Hematopoietic multipotent progenitor cell treated with erythropoietin and hydrocortisone succinate and interleukin-3 and kit ligand, for 8 days (in vitro differentiated cells): Measurements from ENCODE around the gene NDUFC1.
"Not testable (repeated sequence)": the region's sequence is repeated elsewhere in the genome, so short reads cannot be mapped to it uniquely, and the experiment has no call there.

Experiments
- DNase-seq: peaks from one replicate; pipeline ENCODE4 v3.0.0-alpha.2; 2015

NDUFC1 gene

DNA sequence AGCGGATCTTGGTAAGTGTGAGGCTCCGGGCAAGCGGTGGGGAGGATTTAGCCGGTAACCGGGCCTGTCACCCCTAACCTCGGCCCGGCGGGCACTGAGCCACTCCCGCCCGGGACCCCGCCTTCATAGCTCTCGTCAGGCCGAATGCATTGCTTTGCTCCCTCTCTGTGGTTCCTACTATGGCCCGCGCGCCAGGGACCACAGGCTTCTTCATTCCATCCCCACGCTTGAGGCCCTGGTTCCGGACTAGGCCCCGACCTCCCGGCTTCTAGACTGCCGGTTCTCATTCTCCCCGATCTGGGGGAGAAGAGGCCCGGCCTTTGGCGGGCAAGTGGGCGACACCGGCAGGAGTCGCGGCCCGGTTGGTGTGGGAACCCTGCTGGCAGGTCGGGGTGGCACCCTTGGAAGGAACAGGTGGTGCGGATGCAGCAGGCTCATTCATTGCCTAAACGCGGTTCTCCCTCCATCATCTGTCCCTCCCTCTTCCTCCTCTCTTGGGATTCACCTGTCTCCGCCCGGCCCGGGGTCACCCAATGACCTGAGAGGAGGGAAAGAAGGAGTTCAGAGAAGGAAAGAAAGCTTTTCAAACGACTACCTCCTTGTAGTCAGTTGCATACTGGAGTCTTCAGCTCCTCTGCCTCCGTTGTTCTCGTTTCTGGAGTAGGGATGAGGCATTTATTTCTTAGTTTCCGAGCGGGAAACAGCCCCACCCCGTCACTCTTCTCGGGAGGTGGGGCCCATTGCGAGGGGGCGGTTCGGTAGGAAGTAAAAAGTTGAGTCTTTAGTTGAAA is at the start of gene NDUFC1:
Gene NDUFC1 (minus strand): TSS at position 657 of the 791 bp plus-strand sequence. CDS start 6,679 bp downstream, outside the sequence.
- peak; percentile 65 for DNase-seq

DNA sequence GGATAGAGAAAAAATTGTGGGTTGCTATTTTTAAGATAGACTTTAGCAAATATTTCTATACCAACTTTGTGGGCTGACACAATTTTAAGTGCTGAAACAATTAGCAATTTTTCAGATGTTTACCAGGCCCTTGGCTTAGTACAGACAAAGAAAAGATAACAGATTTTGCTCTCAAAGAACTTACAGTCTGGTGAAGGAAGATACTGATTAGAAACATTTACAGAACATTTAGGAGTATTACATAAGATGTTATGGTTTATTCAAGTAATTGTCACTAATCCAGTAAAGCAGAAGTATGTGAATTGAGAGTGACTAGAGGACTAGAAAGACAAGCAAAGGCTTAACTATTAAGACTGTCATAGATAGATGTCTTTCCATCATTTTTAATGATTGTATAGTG is 35.3 kb upstream of the NDUFC1 start:
- peak; percentile 70 for DNase-seq

DNA sequence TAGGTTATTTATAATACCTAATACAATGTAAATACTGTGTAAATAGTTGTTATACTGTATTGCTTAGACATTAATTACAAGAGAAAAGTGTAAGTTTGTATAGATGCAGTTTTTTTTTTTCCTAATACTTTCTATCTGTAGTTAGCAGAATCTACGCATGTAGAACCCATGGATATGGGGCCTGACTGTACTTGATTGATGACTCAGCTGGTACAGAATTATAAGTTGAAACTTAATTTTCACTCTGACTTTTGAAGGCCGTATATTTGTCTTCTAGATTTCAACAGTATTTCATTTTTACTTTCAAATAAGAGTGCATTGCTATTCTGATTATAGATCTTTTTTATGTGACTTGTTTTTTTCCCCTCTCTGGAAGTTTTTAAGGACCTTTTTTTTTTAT is 30.8 kb upstream of the NDUFC1 start:
- DNase-seq, result no peak

DNA sequence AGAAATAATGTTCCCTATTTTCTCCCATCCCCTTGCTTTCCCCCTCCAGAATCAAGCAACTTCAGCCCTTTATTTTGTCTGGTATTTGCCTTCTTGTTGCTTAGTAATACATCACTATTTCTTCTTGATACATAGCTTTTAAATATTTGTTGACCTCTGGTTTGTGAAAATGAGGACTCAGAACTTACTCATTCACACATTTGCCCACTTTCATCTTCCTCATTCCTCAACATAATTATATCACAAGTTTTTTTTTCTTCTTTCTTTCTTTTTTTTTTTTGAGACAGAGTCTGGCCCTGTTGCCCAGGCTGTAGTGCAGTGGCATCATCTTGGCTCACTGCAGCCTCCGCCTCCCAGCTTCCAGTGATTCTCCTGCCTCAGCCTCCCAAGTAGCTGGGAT is 28.9 kb upstream of the NDUFC1 start:
- no peak for DNase-seq

- DNase-seq, result no peak
Measured at GRCh38 chr4:139330283-139330682, 28.0 kb upstream of the NDUFC1 start.

DNA sequence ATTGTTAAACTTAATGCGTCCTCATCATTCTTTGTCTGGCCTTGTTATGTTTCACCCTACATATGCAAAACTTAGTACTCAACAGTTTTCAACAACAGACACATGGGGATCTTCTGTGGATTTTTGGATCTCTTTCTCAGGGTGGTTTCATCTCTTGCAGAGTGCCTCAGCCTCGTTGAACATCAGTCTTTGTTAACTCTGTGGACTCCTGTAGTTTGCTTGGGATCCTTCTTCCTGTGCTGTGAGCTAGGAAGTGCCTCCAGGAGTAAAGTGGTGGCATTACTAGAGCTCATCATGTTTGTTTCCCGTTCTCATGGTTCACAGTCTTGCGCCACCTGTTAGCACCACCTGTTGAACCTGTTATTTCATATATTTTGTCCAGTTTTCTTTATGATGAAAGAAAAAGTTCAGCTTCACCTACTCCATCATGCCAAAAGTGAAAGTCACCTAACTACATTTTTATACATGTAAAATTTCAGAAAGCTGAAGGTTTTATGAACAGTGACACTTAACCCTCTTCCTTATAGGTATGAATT is 27.5 kb upstream of the NDUFC1 start:
- no peak for DNase-seq

- DNase-seq, result no peak
Measured at GRCh38 chr4:139324620-139325019, 22.3 kb upstream of the NDUFC1 start.

GRCh38 chr4:139322541-139322940 is 20.3 kb upstream of the NDUFC1 start:
- DNase-seq, result not testable (repeated sequence)

DNA sequence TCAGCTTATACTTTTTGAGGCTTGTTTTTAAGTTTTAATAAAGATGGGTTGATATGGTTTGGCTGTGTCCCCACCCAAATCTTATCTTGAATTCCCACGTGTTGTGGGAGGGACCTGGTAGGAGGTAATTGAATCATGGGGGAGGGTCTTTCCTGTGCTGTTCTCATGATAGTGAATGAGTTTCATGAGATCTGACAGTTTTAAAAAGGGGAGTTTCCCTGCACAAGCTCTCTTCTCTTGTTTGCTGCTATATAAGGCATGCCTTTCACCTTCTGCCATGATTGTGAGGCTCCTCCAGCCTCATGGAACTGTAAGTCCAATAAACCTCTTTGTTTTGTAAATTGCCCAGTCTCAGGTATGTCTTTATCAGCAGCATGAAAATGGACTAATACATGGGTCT is 19.8 kb upstream of the NDUFC1 start:
- peak; percentile 49 for DNase-seq

GRCh38 chr4:139319571-139319970 is 17.3 kb upstream of the NDUFC1 start:
- no peak for DNase-seq

GRCh38 chr4:139317635-139318034 is 15.4 kb upstream of the NDUFC1 start:
- no peak for DNase-seq

DNA sequence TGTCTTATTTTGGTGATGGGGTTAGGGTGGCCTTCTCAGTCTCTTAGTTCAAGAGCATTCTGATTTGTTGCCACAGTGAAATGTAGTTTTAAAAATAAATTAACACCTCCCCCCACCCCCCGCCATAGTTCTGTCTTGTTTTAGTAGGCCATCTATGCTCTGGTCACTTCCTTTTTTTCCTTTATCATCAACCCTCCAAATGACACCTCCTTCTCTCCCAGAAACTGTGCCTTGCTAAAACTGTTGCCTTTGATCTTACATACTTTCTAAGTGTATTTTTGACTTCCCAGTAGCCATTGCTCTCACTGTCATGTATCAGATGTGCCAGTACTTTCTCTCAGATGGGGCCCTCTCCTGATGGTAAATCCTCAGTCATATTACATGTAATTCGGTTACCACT is 14.5 kb upstream of the NDUFC1 start:
- DNase-seq, result no peak

GRCh38 chr4:139315221-139315675 is 13.0 kb upstream of the NDUFC1 start:
- DNase-seq, result no peak

DNA sequence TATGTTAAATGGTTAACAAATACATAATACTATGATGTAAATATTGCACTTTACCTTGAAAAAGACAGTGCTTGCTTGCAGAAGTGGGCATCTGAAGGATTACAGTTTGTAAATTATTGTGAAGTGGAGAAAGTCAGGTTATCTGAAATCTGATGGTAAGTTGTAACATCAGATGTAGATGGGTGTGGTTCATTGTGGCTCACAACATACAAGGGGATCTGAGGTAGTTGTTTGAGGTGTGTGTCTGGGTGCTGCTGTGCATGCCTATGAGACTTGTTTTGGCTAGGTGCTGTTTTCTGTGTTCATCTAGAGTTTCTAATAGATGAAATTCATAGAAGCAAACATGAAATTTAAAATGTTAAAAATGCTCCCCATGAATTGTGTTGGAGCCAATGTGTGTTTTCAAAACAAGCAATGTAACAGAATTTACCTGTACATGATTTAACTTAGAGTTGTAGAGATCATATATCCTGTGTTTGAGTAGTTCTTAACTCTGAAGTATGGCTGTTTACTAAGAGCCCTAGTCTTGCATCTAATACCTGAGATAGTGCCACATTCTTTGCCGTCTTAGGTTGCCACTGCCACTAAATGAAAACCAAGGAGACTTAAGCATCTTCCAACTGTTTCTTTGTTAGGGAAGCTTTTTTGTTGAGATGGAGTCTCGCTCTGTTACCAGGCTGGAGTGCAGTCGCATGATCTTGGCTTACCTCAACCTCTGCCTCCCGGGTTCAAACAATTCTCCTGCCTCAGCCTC is 11.9 kb upstream of the NDUFC1 start:
- no peak for DNase-seq

DNA sequence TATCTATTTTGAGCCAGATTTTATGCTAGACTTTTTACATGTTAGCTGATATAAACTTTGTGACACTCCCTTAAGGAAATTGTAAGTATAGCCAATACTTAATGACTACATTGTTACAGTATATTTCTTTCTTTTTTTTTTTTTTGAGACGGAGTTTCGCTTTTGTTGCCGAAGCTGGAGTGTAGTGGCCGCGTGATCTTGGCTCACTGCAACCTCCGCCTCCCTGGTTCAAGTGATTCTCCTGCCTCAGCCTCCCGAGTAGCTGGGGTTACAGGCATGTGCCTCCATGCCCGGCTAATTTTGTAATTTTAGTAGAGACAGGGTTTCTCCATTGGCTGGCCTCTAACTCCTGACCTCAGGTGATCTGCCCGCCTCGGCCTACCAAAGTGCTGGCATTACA is 11.1 kb upstream of the NDUFC1 start:
- not testable (repeated sequence) for DNase-seq

GRCh38 chr4:139312552-139313332 is 10.5 kb upstream of the NDUFC1 start:
- no peak for DNase-seq

DNA sequence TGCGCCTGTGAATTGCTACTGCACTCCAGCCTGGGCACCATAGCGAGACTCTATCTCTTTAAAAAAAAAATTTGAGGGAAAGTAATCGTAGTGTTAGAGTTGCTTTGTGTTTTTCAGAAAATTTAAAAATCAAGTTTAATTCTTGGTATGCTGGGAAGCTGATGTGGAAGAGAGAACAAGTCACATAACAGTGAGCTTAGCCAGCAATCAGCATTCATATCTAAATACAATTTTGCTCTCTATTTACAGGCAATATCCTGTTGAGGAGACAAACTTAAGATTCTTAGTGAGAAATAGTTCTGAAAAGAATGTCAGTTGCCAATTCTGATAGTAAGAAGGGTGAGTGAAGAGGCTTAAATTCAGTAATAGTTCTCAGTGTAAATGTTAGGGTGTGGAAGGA is 9.6 kb upstream of the NDUFC1 start:
- DNase-seq, result no peak

- no peak for DNase-seq
Measured at GRCh38 chr4:139304920-139305319, 2.6 kb upstream of the NDUFC1 start.

- DNase-seq, result peak; percentile 98
Measured at GRCh38 chr4:139301113-139301820, 1.0 kb downstream of the NDUFC1 start, which contains the start of gene NAA15. NAA15 (plus strand) TSS chr4:139301505; CDS start chr4:139301778, 273 bp downstream.

GRCh38 chr4:139300431-139301112 is 1.7 kb downstream of the NDUFC1 start:
- peak; percentile 65 for DNase-seq

- DNase-seq, result no peak
Measured at GRCh38 chr4:139299536-139299935, 2.7 kb downstream of the NDUFC1 start.

- DNase-seq, result no peak
Measured at GRCh38 chr4:139297001-139297410, 5.3 kb downstream of the NDUFC1 start.
